Colonic mucosa (tissue), 4 donors: ENCODE data around the gene ATF4. TPM values are rescaled to one million over a fixed set of nuclear protein-coding genes. Genes with fewer than 3 reads are reported as not detected.

Experiments
- DNase-seq: peaks from one replicate; pipeline ENCODE4 v3.0.0-alpha.2; 2020
- H3K27ac ChIP-seq: fragments of 200-600 bp; one replicate; pipeline ENCODE4 v1.8.0; 2021
- H3K27me3 ChIP-seq: fragments of 200-600 bp; one replicate; pipeline ENCODE4 v1.8.0; 2021
- H3K36me3 ChIP-seq: fragments of 200-600 bp; one replicate; pipeline ENCODE4 v1.8.0; 2021
- H3K4me1 ChIP-seq: fragments of 200-600 bp; one replicate; pipeline ENCODE4 v1.8.0; 2021; ENCODE audit warnings: mild to moderate bottlenecking
- H3K4me3 ChIP-seq: fragments of 200-600 bp; one replicate; pipeline ENCODE4 v1.8.0; 2021
- H3K9ac ChIP-seq, 2 donors: one replicate each; pipeline ENCODE4 v1.7.0; 2013; ENCODE audit warnings: control low read depth in 2 of 2, low read depth in 2 of 2, low read length in 2 of 2
- H3K9me3 ChIP-seq: fragments of 200-600 bp; one replicate; pipeline ENCODE4 v1.8.0; 2021
- CTCF ChIP-seq: fragments of 200-600 bp; IDR thresholded peaks from one replicate; pipeline ENCODE4 v1.8.0; 2022; ENCODE audit warnings: antibody characterized with exemption, mild to moderate bottlenecking
- intact Hi-C: fragments of 100-400 bp; cut with DNase I; formaldehyde crosslinking; loops from one replicate; pipeline ENCODE4 v1.14.1; 2022
- total RNA-seq, 2 donors: library from RNA; stranded (reverse); fragmentation: NEBNext Ultra II Directional in 1 of 2; extraction: Animal tissue kit (Norgen Biotek cat#: 25700) in 1 of 2; gene quantifications; one replicate each; pipeline ENCODE4 v1.2.1, GENCODE V29; 2021
- donor health status: healthy.
- donor health status: DM: no; HTN: no; CAD: no.
- donor health status: DM: no; HTN: no; CAD: no.

Gene ATF4
- total RNA-seq, 2 donors from 2014 or later, result 279 to 302 TPM

- Histone ChIP-seq H3K27me3 (no peaks in the 10 kb centered on the region), H3K9ac (no peak overlapping the region), H3K27ac (no peak overlapping the region), H3K4me3 (no peak overlapping the region), H3K36me3 (no peaks in the 10 kb centered on the region), H3K9me3 (no peaks in the 10 kb centered on the region), H3K4me1 (peaks cover 13% of the 10 kb centered on the region)
- intact Hi-C loops, result no loop called here
- TF ChIP-seq CTCF, result no peak
- DNase-seq, result no peak
These were observed 41.9 kb upstream of the ATF4 start for GRCh38 chr22:39478441-39478850.

- Histone ChIP-seq H3K9ac (no peak overlapping the region), H3K27me3 (no peaks in the 10 kb centered on the region), H3K4me3 (no peak overlapping the region), H3K36me3 (no peaks in the 10 kb centered on the region), H3K9me3 (no peaks in the 10 kb centered on the region), H3K4me1 (peaks cover 11% of the 10 kb centered on the region), H3K27ac (no peak overlapping the region)
- intact Hi-C loops, result no loop called here
- TF ChIP-seq CTCF, result no peak
- no peak for DNase-seq
These were observed 41.1 kb upstream of the ATF4 start for GRCh38 chr22:39479254-39479653.

GRCh38 chr22:39480557-39480956, 39.8 kb upstream of the ATF4 start:
- Histone ChIP-seq H3K4me3 (no peak overlapping the region), H3K27me3 (no peaks in the 10 kb centered on the region), H3K9me3 (no peaks in the 10 kb centered on the region), H3K4me1 (no peaks in the 10 kb centered on the region), H3K27ac (no peak overlapping the region), H3K36me3 (no peaks in the 10 kb centered on the region), H3K9ac (no peak overlapping the region)
- intact Hi-C loops, result no loop called here
- no peak for DNase-seq
- TF ChIP-seq CTCF, result no peak

- Histone ChIP-seq H3K4me1 (no peaks in the 10 kb centered on the region), H3K9ac (no peak overlapping the region), H3K4me3 (no peak overlapping the region), H3K9me3 (no peaks in the 10 kb centered on the region), H3K36me3 (no peaks in the 10 kb centered on the region), H3K27ac (no peak overlapping the region), H3K27me3 (no peaks in the 10 kb centered on the region)
- no peak for TF ChIP-seq CTCF
- no peak for DNase-seq
- intact Hi-C loops, result no loop called here
These were observed 39.3 kb upstream of the ATF4 start for GRCh38 chr22:39481054-39481453.

- H3K9me3 ChIP-seq, result no peaks in the 10 kb centered on the region
- no peak overlapping the region for H3K27ac ChIP-seq
- H3K4me1 ChIP-seq, result no peaks in the 10 kb centered on the region
- intact Hi-C loops, result no loop called here
- H3K27me3 ChIP-seq, result no peaks in the 10 kb centered on the region
- no peak for DNase-seq
- H3K36me3 ChIP-seq, result no peaks in the 10 kb centered on the region
- no peak overlapping the region for H3K9ac ChIP-seq
- H3K4me3 ChIP-seq, result no peak overlapping the region
- no peak for TF ChIP-seq CTCF
These were observed 38.8 kb upstream of the ATF4 start for GRCh38 chr22:39481595-39481994.

GRCh38 chr22:39482768-39483167, 37.6 kb upstream of the ATF4 start:
- TF ChIP-seq CTCF, result no peak
- no peak overlapping the region for H3K9ac ChIP-seq

More at GRCh38 chr22:39482768-39483167, 37.6 kb upstream of the ATF4 start:
- Histone ChIP-seq H3K27me3 (no peaks in the 10 kb centered on the region), H3K36me3 (no peaks in the 10 kb centered on the region), H3K4me1 (no peaks in the 10 kb centered on the region), H3K9me3 (no peaks in the 10 kb centered on the region), H3K27ac (no peak overlapping the region), H3K4me3 (no peak overlapping the region)
- DNase-seq, result no peak
- intact Hi-C loops, result no loop called here
